GM12878 (cell line): ENCODE results near the gene SYT1.

Source experiments
- CEBPB ChIP-seq, 2 experiments: fragments of 150-350 bp in 1 of 2; IDR thresholded peaks; 2 replicates each; pipeline ENCODE4 v1.6.1; 2012 to 2014; ENCODE audit warnings: low read depth in 2 of 2, low read length in 2 of 2, borderline replicate concordance in 1 of 2, inconsistent platforms in 1 of 2
- CTCF ChIP-seq, 3 experiments: IDR thresholded peaks in 2 of 3; conservative IDR thresholded peaks in 1 of 3; 2 replicates each; pipeline ENCODE4 v1.5.1; 2011; ENCODE audit warnings: low read depth in 3 of 3, low read length in 3 of 3, mild to moderate bottlenecking in 3 of 3, control low read depth in 2 of 3, moderate library complexity in 2 of 3, inconsistent platforms in 1 of 3, mixed read lengths in 1 of 3; ENCODE audit not compliant: control insufficient read depth in 2 of 3, insufficient read depth in 1 of 3; ENCODE audit errors: extremely low read depth in 1 of 3
- CUX1 ChIP-seq: IDR thresholded peaks from 2 replicates; pipeline ENCODE4 v1.6.1; 2012; ENCODE audit warnings: improper control_type of control experiment, low read depth, low read length; ENCODE audit not compliant: insufficient replicate concordance
- E2F4 ChIP-seq: IDR thresholded peaks from 2 replicates; pipeline ENCODE4 v1.6.1; 2012; ENCODE audit warnings: low read depth, low read length, improper control_type of control experiment
- EZH2 ChIP-seq: IDR thresholded peaks from 2 replicates; pipeline ENCODE4 v1.6.1; 2012; ENCODE audit warnings: low read depth, mild to moderate bottlenecking, control low read depth, inconsistent platforms, low read length, borderline replicate concordance; ENCODE audit not compliant: control insufficient read depth
- FOXM1 ChIP-seq: IDR thresholded peaks from 2 replicates; pipeline ENCODE4 v1.6.1; 2012; ENCODE audit warnings: low read depth, mild to moderate bottlenecking, inconsistent platforms, low read length, moderate library complexity
- GABPA ChIP-seq: IDR thresholded peaks from 2 replicates; pipeline ENCODE4 v1.6.1; 2014; ENCODE audit warnings: antibody characterized with exemption, low read depth, mild to moderate bottlenecking, inconsistent platforms
- IKZF1 ChIP-seq: fragments of 450-650 bp; conservative IDR thresholded peaks from 2 replicates; pipeline ENCODE4 v1.6.1; 2017; ENCODE audit warnings: antibody characterized with exemption, mild to moderate bottlenecking
- NR2C2 ChIP-seq: IDR thresholded peaks from 2 replicates; pipeline ENCODE4 v1.6.1; 2011; ENCODE audit warnings: borderline replicate concordance, low read depth; ENCODE audit not compliant: control insufficient read depth, insufficient read length
- TAF1 ChIP-seq: IDR thresholded peaks from 2 replicates; pipeline ENCODE4 v1.6.1; 2011; ENCODE audit warnings: mild to moderate bottlenecking, low read depth, low read length, borderline replicate concordance
- ZNF207 ChIP-seq: fragments of 450-650 bp; IDR thresholded peaks from 2 replicates; pipeline ENCODE4 v1.6.1; 2014; ENCODE audit warnings: antibody characterized with exemption, mild to moderate bottlenecking, borderline replicate concordance
- ZNF274 ChIP-seq: IDR thresholded peaks from one replicate; pipeline ENCODE4 v1.8.0; 2011; ENCODE audit not compliant: insufficient read length, insufficient read depth
- TF ChIP-seq, protein P1 (sequence below): fragments of 450-650 bp; IDR thresholded peaks from 2 replicates; pipeline ENCODE4 v1.6.1; 2017; ENCODE audit warnings: mild to moderate bottlenecking, moderate library complexity

DNA sequence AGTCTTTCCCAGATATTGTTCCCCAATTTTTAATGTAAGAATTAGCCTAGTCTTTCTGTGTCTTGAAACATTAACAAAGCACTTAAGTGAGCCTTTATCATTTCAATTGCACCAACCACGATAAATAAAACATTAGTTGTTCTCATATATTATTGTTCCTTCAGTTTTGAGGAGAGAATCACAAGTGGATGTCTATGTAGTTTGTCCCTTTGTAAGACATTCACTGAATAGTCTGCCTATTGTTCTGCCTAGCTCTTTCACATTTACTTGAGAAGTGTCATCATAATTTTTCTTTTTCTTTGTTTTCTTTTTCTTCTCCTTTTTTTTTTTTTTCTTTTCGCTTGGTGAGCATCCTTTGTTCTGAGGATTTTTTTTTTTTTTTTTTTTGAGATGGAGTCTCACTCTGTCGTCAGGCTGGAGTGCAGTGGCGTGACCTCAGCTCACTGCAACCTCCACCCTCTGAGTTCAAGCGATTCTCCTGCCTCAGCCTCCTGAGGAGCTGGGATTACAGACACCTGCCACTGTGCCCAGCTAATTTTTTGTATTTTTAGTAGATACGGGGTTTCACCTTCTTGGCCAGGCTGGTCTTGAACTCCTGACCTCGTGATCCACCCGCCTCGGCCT is 129.7 kb downstream of the SYT1 start:
- TF ChIP-seq EZH2 (no peak), CEBPB (IDR thresholded peaks at IDR 0.05; ENCODE audit: borderline replicate concordance in 1 of 2, low read depth in 2 of 2, low read length in 2 of 2) (no peak), ZNF274 (no peak), CUX1 (no peak), GABPA (no peak), CTCF (IDR thresholded peaks at IDR 0.05 in 2 of 3, conservative IDR thresholded peaks at IDR 0.05 in 1 of 3; ENCODE audit: control insufficient read depth in 2 of 3, extremely low read depth in 1 of 3, insufficient read depth in 1 of 3, low read depth in 3 of 3, low read length in 3 of 3) (no peak), ZNF207 (no peak), IKZF1 (no peak), TAF1 (no peak), E2F4 (no peak), NR2C2 (no peak), FOXM1 (no peak)
- TF ChIP-seq, protein P1, sequence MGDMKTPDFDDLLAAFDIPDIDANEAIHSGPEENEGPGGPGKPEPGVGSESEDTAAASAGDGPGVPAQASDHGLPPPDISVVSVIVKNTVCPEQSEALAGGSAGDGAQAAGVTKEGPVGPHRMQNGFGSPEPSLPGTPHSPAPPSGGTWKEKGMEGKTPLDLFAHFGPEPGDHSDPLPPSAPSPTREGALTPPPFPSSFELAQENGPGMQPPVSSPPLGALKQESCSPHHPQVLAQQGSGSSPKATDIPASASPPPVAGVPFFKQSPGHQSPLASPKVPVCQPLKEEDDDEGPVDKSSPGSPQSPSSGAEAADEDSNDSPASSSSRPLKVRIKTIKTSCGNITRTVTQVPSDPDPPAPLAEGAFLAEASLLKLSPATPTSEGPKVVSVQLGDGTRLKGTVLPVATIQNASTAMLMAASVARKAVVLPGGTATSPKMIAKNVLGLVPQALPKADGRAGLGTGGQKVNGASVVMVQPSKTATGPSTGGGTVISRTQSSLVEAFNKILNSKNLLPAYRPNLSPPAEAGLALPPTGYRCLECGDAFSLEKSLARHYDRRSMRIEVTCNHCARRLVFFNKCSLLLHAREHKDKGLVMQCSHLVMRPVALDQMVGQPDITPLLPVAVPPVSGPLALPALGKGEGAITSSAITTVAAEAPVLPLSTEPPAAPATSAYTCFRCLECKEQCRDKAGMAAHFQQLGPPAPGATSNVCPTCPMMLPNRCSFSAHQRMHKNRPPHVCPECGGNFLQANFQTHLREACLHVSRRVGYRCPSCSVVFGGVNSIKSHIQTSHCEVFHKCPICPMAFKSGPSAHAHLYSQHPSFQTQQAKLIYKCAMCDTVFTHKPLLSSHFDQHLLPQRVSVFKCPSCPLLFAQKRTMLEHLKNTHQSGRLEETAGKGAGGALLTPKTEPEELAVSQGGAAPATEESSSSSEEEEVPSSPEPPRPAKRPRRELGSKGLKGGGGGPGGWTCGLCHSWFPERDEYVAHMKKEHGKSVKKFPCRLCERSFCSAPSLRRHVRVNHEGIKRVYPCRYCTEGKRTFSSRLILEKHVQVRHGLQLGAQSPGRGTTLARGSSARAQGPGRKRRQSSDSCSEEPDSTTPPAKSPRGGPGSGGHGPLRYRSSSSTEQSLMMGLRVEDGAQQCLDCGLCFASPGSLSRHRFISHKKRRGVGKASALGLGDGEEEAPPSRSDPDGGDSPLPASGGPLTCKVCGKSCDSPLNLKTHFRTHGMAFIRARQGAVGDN: no peak
